GM12872 (cell line): Measurements from ENCODE around the gene IPO11.

Experiments used
- TF ChIP-seq, protein P1 (sequence below): IDR thresholded peaks from 3 replicates; pipeline ENCODE4 v1.5.1; 2011; ENCODE audit warnings: low read depth, mild to moderate bottlenecking, low read length, moderate library complexity; ENCODE audit not compliant: insufficient read depth

IPO11 gene

DNA sequence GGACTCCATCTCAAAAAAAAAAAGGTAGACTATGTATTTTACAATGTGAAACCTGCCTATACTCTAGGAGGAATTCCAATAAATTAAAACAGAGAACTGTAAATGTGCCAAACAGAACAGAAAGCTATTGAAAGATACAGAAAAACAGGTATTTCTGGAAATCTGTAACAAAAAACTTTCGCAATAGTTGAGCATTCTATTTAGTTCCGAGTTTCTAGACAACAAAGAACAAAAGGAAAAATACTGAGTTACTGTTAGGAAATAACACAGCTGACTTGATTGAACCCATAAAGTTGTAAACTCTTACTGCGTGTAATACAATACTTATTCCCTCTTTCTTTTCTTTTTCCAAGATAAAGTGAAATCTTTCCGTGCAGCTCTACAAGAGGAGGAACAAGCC, 27.4 kb upstream of the IPO11 start:
- TF ChIP-seq, protein P1, sequence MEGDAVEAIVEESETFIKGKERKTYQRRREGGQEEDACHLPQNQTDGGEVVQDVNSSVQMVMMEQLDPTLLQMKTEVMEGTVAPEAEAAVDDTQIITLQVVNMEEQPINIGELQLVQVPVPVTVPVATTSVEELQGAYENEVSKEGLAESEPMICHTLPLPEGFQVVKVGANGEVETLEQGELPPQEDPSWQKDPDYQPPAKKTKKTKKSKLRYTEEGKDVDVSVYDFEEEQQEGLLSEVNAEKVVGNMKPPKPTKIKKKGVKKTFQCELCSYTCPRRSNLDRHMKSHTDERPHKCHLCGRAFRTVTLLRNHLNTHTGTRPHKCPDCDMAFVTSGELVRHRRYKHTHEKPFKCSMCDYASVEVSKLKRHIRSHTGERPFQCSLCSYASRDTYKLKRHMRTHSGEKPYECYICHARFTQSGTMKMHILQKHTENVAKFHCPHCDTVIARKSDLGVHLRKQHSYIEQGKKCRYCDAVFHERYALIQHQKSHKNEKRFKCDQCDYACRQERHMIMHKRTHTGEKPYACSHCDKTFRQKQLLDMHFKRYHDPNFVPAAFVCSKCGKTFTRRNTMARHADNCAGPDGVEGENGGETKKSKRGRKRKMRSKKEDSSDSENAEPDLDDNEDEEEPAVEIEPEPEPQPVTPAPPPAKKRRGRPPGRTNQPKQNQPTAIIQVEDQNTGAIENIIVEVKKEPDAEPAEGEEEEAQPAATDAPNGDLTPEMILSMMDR, result no peak

DNA sequence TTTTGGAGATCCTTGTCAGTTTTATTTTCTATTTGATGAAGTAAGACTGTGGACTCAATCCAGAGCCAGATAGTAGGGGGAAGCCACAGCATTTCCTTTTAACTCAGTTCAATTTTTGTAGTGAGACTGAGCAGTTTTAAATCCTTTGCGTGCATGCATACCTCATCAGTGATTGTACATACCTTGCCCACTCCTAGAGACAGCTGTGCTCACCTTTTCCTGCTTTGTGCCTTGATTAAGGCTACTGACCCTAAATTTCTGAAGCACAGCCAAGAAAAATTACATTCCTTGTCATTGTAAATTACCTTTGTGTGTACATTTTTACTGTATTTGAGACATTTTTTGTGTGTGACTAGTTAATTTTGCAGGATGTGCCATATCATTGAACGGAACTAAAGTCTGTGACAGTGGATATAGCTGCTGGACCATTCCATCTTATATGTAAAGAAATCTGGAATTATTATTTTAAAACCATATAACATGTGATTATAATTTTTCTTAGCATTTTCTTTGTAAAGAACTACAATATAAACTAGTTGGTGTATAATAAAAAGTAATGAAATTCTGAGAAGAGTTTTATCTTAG, 26.7 kb upstream of the IPO11 start:
- TF ChIP-seq, protein P1, result no peak

DNA sequence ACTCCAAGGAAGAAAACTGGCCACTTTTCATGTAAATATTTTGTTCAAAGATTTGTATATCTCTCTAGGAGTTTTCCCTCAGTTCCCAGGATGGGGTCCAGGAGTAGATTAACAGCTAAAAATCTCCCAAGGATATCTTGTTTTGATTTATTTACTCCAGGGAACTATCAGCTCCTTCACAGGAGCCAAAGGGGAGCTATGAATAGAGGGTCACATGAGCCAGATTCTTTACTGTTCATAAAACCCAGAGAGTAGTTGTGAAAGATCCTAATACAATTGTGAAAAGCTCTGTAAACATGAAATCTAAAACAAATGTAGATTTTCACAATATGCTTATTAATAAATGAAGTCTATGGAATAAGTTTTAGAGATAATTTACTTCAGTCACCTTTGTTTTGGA, 25.7 kb upstream of the IPO11 start:
- TF ChIP-seq, protein P1, result no peak

DNA sequence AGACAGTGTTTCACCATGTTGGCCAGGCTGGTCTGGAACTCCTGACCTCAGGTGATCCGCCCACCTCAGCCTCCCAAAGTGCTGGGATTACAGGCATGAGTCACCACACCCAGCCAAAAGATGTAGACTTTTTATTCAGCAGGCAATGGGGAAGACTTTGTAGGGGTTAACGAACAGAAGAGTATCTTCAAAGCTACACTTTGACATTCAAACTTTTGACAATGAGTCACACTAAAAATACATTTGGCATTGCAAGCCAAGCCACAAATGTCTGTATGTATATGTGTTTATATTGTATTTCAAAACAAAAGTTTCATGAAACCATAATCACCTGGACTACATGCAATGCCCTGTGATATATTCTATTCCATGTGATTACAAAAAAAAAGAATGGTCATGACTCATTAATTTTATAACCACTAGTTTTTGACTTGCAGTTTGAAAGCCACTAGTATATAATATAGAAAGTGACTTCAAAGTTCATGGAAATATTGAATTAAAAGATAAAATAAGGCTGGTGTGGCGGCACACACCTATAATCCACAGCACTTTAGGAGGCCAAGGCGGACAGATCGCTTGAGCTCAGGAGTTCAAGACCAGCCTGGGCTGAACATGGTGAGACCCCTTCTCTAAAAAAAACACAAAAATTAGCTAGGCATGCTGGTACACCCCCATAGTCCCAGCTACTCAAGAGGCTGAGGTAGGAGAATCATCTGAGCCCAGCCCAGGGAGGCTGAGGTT, 17.2 kb upstream of the IPO11 start:
- TF ChIP-seq, protein P1, result no peak

DNA sequence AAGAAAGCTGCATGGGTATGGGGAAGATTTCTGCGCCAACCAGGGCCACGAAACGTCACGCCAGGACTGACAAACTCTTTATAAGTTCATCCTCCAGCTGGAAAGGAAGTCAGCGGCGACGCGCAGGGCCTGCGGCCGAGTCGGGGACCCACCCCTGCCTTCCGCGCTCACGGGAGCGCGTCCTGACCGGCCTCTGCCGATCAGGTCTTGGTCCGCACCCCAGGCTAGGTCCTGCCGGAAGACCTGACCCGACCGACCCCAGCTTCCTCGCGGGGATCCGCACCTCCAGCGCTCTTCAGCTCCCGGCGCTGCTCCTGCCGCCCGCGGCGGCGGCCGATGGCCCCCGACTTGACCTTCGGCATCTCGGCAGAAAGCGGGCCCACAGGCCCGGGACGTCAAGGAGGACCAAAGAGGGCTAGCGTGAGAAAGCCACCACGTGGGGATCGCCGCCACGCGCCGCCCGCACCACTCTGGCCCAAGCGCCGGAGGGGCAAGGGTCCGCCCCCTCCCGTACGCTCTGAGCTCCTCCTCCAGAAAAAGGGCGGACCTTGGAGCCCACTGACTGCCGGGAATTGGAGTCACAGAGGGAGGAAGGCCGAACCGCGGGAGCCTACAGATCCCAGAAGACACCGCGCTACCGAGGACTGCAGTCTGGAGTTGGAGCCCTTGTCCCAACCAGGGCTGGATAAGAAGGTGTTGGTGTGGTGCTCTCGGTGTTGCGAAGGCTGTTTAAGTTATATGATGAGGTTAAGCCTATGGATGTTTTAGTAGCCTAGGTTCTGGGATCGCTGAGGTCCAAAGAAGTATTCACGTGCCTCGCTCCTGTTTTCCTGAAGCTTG, 8.9 kb upstream of the IPO11 start, which contains the start of gene DIMT1:
TSS of gene DIMT1 (minus strand) at position 495 of the 840 bp plus-strand sequence. CDS start at position 362, 133 bp downstream.
- TF ChIP-seq, protein P1, result no peak

DNA sequence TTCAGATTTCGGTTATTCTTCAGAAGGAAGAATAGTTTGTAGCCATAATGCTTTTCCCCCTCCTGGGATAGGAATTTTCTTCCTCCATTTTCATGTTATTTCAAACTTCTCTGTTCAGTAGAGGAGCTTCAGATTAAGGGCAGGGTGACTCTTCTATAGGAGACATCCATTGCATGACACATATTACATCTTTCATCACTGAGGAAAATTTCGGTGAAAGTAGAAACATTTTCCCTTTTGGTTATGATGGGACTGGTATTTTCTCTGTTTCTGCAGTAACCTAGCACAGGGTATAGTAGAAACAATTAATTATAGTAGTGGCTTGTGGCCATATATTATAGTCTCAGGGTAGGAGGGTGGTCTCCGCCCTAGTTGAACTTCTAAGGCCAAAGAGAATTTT, 1.1 kb downstream of the IPO11 start:
- TF ChIP-seq, protein P1, result no peak

DNA sequence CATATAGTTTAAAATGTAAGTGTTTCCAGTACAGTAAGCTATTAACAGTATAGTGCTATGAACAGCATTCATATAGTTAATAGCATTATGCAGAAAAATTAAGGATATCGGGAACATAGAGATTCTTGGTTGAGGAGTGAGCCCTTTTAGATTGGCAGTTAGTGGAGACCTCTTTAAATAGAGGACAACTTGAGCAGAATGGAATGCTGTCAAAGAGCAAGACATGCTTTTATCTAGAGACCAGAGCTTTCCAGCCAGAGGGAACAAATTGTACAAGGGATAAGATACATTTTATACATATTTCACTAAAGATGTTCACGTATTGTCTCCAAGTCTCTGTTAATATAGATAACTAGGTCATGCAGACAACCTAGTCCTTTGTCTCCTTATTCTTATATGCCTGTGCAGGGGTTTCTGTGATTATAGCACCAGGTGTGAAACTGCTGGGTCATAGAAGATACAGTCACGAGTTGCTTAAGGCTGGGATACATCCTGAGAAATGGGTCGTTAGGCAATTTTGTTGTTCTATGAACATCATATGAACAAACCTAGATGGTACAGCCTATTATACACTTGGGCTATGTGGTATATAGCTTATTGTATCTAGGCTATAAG, 6.0 kb downstream of the IPO11 start:
- TF ChIP-seq, protein P1, result no peak
